ENCODE data around the gene RNF44.

- TF ChIP-seq, protein P1, sequence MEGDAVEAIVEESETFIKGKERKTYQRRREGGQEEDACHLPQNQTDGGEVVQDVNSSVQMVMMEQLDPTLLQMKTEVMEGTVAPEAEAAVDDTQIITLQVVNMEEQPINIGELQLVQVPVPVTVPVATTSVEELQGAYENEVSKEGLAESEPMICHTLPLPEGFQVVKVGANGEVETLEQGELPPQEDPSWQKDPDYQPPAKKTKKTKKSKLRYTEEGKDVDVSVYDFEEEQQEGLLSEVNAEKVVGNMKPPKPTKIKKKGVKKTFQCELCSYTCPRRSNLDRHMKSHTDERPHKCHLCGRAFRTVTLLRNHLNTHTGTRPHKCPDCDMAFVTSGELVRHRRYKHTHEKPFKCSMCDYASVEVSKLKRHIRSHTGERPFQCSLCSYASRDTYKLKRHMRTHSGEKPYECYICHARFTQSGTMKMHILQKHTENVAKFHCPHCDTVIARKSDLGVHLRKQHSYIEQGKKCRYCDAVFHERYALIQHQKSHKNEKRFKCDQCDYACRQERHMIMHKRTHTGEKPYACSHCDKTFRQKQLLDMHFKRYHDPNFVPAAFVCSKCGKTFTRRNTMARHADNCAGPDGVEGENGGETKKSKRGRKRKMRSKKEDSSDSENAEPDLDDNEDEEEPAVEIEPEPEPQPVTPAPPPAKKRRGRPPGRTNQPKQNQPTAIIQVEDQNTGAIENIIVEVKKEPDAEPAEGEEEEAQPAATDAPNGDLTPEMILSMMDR (conservative IDR thresholded peaks at IDR 0.05; ENCODE audit: low read length) = no peak
- TF ChIP-seq EZH2phosphoT487 (IDR thresholded peaks at IDR 0.05; ENCODE audit: borderline replicate concordance, low read depth, low read length) = no peak
Measured at GRCh38 chr5:176514244-176514950, 22.8 kb downstream of the RNF44 start.
